DOHH2 (cell line): ENCODE measurements around the gene KYAT1.
A peak's percentile ranks its signal among the peaks of the same experiment; 100 is the strongest.

ENCODE experiments used
- H3F3A ChIP-seq: fragments of 200-600 bp; sonication (generic), shearing (Covaris generic); 2 replicates; pipeline ENCODE4 v1.6.0; 2016; ENCODE audit warnings: antibody characterized with exemption, mild to moderate bottlenecking; ENCODE audit not compliant: control insufficient read depth, insufficient read depth
- H3K27ac ChIP-seq: fragments of 200-600 bp; sonication (generic); 2 replicates; pipeline ENCODE4 v1.5.1; 2014; ENCODE audit warnings: low read depth, mild to moderate bottlenecking, low read length, moderate library complexity
- H3K27me3 ChIP-seq: fragments of 200-600 bp; sonication (generic); 2 replicates; pipeline ENCODE4 v1.6.1; 2014; ENCODE audit warnings: mild to moderate bottlenecking, low read length, mixed read lengths; ENCODE audit not compliant: control insufficient read depth
- H3K36me3 ChIP-seq: fragments of 200-600 bp; sonication (generic); 2 replicates; pipeline ENCODE4 v1.6.1; 2014; ENCODE audit warnings: mild to moderate bottlenecking, low read length, moderate library complexity, mixed read lengths; ENCODE audit not compliant: control insufficient read depth
- H3K4me1 ChIP-seq: fragments of 200-600 bp; sonication (generic); 2 replicates; pipeline ENCODE4 v1.6.1; 2014; ENCODE audit warnings: mild to moderate bottlenecking, low read length, mixed read lengths; ENCODE audit not compliant: control insufficient read depth
- H3K4me2 ChIP-seq: fragments of 200-600 bp; sonication (generic); 2 replicates; pipeline ENCODE4 v1.6.0; 2014; ENCODE audit warnings: mild to moderate bottlenecking, low read length, moderate library complexity
- H3K4me3 ChIP-seq: fragments of 200-600 bp; sonication (generic); 2 replicates; pipeline ENCODE4 v1.5.1; 2014; ENCODE audit warnings: mild to moderate bottlenecking, low read length, mixed read lengths
- H3K79me2 ChIP-seq: fragments of 200-600 bp; sonication (generic); 2 replicates; pipeline ENCODE4 v1.6.1; 2014; ENCODE audit warnings: mild to moderate bottlenecking, low read length, mixed read lengths; ENCODE audit not compliant: control insufficient read depth
- H3K9me2 ChIP-seq: fragments of 200-600 bp; sonication (generic); replicated peaks from 2 replicates; pipeline ENCODE4 v1.6.1; 2014; ENCODE audit warnings: mild to moderate bottlenecking, low read length, mixed read lengths; ENCODE audit not compliant: control insufficient read depth
- H3K9me3 ChIP-seq: fragments of 200-600 bp; sonication (generic); 2 replicates; pipeline ENCODE4 v1.6.1; 2014; ENCODE audit warnings: antibody characterized with exemption, low read length, mixed read lengths; ENCODE audit not compliant: control insufficient read depth, insufficient read depth
- H4K20me1 ChIP-seq: fragments of 200-600 bp; sonication (generic); 2 replicates; pipeline ENCODE4 v1.6.0; 2014; ENCODE audit warnings: low read depth, mild to moderate bottlenecking, antibody characterized with exemption, low read length, moderate library complexity; ENCODE audit not compliant: control insufficient read depth, insufficient read depth
- EZH2phosphoT487 ChIP-seq: fragments of 200-600 bp; sonication (generic); IDR thresholded peaks from 2 replicates; pipeline ENCODE4 v1.6.1; 2017; ENCODE audit warnings: borderline replicate concordance, mild to moderate bottlenecking, antibody characterized with exemption, low read length, moderate library complexity, mixed read lengths
- TF ChIP-seq, protein P1 (sequence below): fragments of 200-600 bp; sonication (generic); IDR thresholded peaks from one replicate; pipeline ENCODE4 v1.5.1; 2014; ENCODE audit warnings: antibody characterized with exemption, mild to moderate bottlenecking, low read depth, low read length; ENCODE audit not compliant: poor library complexity, severe bottlenecking

The KYAT1 gene

DNA sequence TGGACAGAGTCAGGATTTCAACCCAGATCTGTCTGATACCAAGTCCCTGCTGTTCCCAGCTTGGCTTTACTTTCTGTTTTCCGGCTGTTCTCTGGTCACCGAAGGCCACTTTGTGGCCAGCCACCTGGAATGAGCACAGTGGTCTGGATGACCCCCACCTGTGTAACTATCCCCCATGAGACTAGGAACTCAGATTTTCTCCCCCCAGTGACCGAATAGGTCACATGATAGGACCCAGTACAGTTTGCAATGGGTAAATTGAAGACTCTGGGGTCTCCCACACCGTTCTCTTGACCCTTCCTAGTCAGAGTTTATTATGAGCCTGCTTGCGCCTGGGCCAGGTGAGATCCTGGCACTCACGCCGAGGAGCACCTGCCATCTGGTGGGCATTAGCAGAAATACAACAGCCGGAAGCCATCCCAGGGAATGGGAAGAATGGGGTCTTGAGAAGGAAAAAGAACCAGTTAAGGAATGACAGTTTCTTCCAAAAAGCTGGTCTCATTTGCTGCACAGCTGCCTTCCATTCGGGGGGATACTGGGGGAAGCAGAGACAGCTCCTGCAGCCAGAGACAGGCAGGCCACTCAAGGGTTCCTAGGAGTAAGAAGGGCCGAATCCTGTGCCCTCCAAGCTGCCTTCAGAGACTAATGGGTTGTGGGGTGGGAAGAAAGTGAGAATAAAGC is 46.1 kb upstream of the KYAT1 start:
- no peaks in the 10 kb centered on the region for H3K36me3 ChIP-seq
- no peaks in the 10 kb centered on the region for H3F3A ChIP-seq
- H3K9me2 ChIP-seq: no peaks in the 10 kb centered on the region
- H3K4me2 ChIP-seq: no peak overlapping the region
- no peaks in the 10 kb centered on the region for H4K20me1 ChIP-seq
- H3K9me3 ChIP-seq: no peaks in the 10 kb centered on the region
- TF ChIP-seq, protein P1, sequence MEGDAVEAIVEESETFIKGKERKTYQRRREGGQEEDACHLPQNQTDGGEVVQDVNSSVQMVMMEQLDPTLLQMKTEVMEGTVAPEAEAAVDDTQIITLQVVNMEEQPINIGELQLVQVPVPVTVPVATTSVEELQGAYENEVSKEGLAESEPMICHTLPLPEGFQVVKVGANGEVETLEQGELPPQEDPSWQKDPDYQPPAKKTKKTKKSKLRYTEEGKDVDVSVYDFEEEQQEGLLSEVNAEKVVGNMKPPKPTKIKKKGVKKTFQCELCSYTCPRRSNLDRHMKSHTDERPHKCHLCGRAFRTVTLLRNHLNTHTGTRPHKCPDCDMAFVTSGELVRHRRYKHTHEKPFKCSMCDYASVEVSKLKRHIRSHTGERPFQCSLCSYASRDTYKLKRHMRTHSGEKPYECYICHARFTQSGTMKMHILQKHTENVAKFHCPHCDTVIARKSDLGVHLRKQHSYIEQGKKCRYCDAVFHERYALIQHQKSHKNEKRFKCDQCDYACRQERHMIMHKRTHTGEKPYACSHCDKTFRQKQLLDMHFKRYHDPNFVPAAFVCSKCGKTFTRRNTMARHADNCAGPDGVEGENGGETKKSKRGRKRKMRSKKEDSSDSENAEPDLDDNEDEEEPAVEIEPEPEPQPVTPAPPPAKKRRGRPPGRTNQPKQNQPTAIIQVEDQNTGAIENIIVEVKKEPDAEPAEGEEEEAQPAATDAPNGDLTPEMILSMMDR: peak; percentile 85
- TF ChIP-seq EZH2phosphoT487: no peak
- H3K79me2 ChIP-seq: 0 out of 2 replicates have a peak, but pooled peaks cover 2% of the 10 kb centered on the region
- no peak overlapping the region for H3K4me3 ChIP-seq
- H3K27me3 ChIP-seq: no peaks in the 10 kb centered on the region
- H3K4me1 ChIP-seq: peaks cover 6% of the 10 kb centered on the region
- H3K27ac ChIP-seq: no peak overlapping the region

DNA sequence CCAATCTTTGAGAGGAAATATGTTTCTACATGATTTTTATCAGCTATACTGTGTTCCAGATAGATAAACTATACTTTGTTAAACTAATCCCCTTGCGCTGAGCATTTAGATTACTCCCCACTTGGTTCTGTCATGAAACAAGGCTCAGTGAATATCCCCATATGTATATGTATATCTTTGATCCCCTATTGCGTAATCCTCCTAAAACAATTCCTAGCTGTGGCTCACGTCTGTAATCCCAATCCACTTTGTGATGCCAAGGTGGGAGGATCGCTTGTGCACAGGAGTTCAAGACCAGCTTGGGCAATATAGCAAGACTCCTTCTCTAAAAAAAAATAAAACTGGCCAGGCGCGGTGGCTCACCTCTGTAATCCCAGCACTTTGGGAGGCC is 41.7 kb upstream of the KYAT1 start:
- Histone ChIP-seq H4K20me1 (no peaks in the 10 kb centered on the region), H3K36me3 (peaks cover 6% of the 10 kb centered on the region), H3K27me3 (no peaks in the 10 kb centered on the region), H3K4me1 (peaks cover 23% of the 10 kb centered on the region), H3K4me3 (no peak overlapping the region), H3K27ac (no peak overlapping the region), H3K4me2 (no peak overlapping the region), H3K79me2 (peaks cover 6% of the 10 kb centered on the region; the same call in 1 of the 2 replicates), H3K9me2 (no peaks in the 10 kb centered on the region), H3K9me3 (no peaks in the 10 kb centered on the region), H3F3A (peaks cover 3% of the 10 kb centered on the region; the same call in 1 of the 2 replicates)
- TF ChIP-seq EZH2phosphoT487: no peak
- TF ChIP-seq, protein P1: no peak

DNA sequence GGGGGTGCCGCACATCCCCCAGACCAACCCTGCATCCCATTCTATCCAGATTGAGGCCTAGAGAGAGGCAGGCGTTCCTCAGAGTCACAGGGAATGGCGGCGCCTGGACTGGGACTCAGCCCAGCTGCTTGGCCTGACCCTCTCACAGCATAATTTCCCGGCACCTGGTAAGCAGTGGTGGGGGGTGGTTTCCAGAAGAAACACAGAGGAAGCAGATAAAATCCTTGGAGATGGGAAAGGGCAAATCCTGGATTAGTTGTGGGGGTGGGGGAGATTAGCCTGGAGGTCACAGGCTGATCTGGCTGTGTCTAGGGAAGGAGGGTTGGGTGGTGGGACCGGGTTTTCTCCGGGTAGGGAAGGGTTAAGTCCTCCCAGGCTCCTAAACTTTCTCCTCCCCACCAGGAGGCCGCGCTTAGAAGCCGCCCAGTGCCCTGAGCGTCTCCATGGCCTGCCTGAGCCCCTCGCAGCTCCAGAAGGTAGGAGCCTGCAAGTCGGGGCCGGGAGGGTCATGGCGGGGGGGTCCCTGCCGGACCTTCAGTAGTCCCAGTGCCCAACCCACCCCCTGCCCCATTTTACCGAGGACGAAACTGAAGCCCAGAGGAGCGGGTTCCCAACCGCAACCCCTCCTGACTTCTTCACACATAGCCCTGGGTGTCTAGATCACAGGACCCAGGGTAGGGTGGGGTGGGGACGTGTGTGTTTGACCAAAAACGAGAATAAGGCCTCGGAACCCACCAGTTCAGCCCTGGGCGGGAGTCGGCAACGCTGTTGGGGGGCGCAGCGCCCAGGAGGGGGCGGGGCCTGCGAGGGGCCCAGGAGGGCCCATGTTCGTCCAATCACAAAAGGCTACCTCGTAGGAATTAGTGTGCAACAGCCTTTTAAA is 40.4 kb upstream of the KYAT1 start:
- TF ChIP-seq EZH2phosphoT487: no peak
- TF ChIP-seq, protein P1: no peak
- Histone ChIP-seq H3K79me2 (peaks cover 6% of the 10 kb centered on the region; the same call in 1 of the 2 replicates), H3F3A (peaks cover 4% of the 10 kb centered on the region; the same call in 1 of the 2 replicates), H3K4me1 (peaks cover 17% of the 10 kb centered on the region), H3K9me3 (no peaks in the 10 kb centered on the region), H3K4me2 (peak overlapping the region; percentile 91), H3K9me2 (no peaks in the 10 kb centered on the region), H3K27ac (peak overlapping the region; percentile 94), H3K4me3 (peak overlapping the region; percentile 77), H3K27me3 (no peaks in the 10 kb centered on the region), H3K36me3 (peaks cover 15% of the 10 kb centered on the region), H4K20me1 (no peaks in the 10 kb centered on the region)
